ENCODE results near the gene FBXO3. TPM values are rescaled to one million over a fixed set of nuclear protein-coding genes. Genes with fewer than 3 reads are reported as not detected.
A peak's percentile ranks its signal among the peaks of the same experiment; 100 is the strongest.
"Not testable (repeated sequence)": the region's sequence is repeated elsewhere in the genome, so short reads cannot be mapped to it uniquely, and the experiment has no call there.

Gene FBXO3
- total RNA-seq, 1 experiment from 2014 or later: 41.7 TPM

DNA sequence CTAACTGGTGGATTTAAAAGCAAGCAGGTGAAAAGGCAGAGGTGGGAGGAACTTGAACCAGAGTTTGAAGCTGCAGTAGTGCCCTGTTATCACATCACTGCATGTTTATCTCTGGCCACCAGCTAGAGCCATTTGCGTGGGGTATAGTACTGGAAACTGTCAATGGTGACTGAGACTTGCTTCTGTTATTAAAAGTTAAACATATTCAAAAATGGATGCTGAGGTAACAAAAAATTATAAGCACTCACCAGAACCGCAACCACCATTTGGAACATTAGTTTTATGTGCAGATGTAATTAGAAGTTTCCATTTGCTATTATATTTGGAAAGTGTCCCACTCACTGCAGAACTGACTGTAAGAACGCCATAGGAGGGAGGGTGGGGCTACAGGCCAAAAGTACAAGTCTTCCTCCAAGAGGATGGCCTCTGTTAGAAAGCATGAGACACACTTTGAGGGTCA lies 36.9 kb downstream of the FBXO3 start:
- Histone ChIP-seq H3K36me3 (peaks cover 28% of the 10 kb centered on the region), H3K27me3 (no peaks in the 10 kb centered on the region), H3K9me3 (no peaks in the 10 kb centered on the region; the same call in 1 of the 2 replicates), H3K4me3 (peak overlapping the region; percentile 90; the same call in 1 of the 2 replicates)
- DNase-seq: no peak

DNA sequence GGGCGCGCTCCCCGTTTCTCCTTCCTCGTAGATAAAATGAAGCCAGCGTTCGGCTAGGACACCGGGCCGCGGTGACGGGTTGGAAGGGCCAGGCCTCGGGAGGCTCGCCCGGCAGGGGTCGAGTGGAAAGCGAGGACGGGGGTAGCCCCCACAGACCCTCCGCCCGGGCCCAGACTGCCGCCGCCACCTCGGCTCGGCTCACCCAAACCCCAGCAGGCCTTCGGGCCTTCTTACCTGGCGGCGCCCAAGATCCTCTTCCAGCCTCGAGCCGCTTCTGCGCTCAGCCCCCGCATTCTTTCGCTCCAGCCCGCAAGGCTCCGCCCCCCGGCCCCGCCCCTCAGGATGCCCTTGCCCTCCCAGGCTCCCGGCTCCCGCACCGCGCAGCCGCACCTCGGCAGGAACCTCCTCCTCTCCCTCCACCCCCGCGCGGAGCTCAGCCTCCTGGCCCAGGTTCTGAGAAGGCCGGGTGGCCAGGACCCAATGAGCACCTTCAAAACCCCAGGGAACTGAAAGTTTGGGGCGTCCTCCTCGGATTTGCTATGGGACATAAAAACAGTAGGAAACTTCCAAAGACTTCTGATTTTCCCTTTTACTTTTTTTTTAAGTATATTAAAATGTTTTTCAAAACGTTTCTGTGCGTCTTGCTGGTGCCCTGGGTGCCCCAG lies 38.0 kb downstream of the FBXO3 start, which contains the start of gene CD59:
TSS of gene CD59 (minus strand) at position 276 of the 665 bp plus-strand sequence. CDS start 13,978 bp downstream, outside the sequence.
- Histone ChIP-seq H3K36me3 (peaks cover 37% of the 10 kb centered on the region), H3K4me3 (peak within 1 kb of the TSS; percentile 90), H3K27me3 (no peaks in the 10 kb centered on the region), H3K9me3 (no peaks in the 10 kb centered on the region; the same call in 1 of the 2 replicates)
- peak; percentile 98 for DNase-seq

- Histone ChIP-seq H3K36me3 (peaks cover 44% of the 10 kb centered on the region), H3K27me3 (no peaks in the 10 kb centered on the region), H3K4me3 (peak overlapping the region; percentile 90), H3K9me3 (no peaks in the 10 kb centered on the region; the same call in 1 of the 2 replicates)
- DNase-seq: no peak
These were observed 38.8 kb downstream of the FBXO3 start for GRCh38 chr11:33735271-33736147.

GRCh38 chr11:33734441-33735270 lies 39.7 kb downstream of the FBXO3 start:
- Histone ChIP-seq H3K9me3 (no peaks in the 10 kb centered on the region; the same call in 1 of the 2 replicates), H3K36me3 (peaks cover 47% of the 10 kb centered on the region), H3K4me3 (peak overlapping the region; percentile 90), H3K27me3 (no peaks in the 10 kb centered on the region)
- peak; percentile 48 for DNase-seq

DNA sequence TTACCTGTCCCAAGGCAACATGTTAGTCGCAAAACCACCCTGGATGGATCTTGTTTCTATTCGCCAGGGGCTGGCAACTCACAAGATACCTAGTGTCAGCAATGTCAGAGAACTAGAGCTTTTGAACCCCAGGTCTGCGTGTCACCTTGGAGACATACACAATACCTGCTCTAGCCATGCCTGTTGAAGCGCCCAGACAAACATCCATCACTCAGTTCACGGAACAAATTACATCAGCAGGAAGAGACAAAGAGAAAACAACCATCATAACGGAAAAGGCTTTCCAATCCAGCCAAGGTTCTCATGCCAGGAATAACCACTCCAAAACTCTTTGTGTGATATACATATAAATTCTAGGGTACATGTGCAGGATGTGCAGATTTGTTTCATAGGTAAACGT lies 40.3 kb downstream of the FBXO3 start:
- Histone ChIP-seq H3K9me3 (no peaks in the 10 kb centered on the region; the same call in 1 of the 2 replicates), H3K36me3 (peaks cover 50% of the 10 kb centered on the region), H3K4me3 (peak overlapping the region; percentile 90), H3K27me3 (no peaks in the 10 kb centered on the region)
- no peak for DNase-seq

DNA sequence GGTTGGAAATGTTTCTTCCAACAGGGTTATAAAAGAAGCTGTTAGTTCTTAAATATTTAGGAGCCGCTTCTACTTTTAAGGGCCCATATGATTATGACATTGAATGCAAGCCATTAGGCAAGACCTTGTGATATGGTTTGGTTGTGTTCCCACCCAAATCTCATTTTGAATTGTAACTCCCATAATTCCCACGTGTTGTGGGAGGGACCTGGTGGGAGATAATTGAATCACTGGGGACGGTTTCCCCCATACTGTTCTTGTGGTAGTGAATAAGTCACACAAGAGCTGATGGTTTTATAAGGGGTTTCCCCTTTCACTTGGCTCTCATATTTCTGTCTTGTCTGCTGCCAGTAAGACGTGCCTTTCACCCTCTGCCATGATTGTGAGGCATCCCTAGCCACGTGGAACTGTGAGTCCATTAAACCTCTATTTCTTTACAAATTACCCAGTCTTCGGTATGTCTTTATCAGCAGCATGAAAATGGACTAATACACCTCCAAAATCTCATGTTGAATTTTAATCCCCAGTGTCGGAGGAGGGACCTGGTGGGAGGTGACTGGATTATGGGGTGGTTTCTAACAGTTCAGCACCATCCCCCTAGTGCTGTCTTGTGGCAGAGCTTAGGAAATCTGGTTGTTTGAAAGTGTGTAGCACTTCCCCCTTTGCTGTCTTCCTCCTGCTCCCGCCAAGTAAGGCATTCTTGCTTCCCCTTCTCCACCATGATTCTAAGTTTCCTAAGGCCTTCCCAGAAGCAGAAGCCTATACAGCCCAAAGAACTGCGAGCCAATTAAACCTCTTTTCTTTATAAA lies 42.4 kb downstream of the FBXO3 start:
- DNase-seq: no peak

GRCh38 chr11:33730716-33731115 lies 43.6 kb downstream of the FBXO3 start:
- peaks cover 4% of the 10 kb centered on the region; the same call in 1 of the 2 replicates for H3K9me3 ChIP-seq
- H3K36me3 ChIP-seq: peaks cover 61% of the 10 kb centered on the region
- no peak for DNase-seq
- H3K27me3 ChIP-seq: no peaks in the 10 kb centered on the region
- no peak overlapping the region for H3K4me3 ChIP-seq

More for the DNA sequence above, 42.4 kb downstream of the FBXO3 start:
- H3K4me3 ChIP-seq: no peak overlapping the region
- H3K9me3 ChIP-seq: peaks cover 4% of the 10 kb centered on the region; the same call in 1 of the 2 replicates
- H3K36me3 ChIP-seq: peaks cover 58% of the 10 kb centered on the region
- H3K27me3 ChIP-seq: no peaks in the 10 kb centered on the region

GRCh38 chr11:33729072-33729664 lies 45.2 kb downstream of the FBXO3 start:
- H3K36me3 ChIP-seq: peaks cover 62% of the 10 kb centered on the region
- not testable (repeated sequence) for H3K4me3 ChIP-seq, H3K27me3 ChIP-seq, H3K9me3 ChIP-seq, DNase-seq

GRCh38 chr11:33727539-33727938 lies 46.8 kb downstream of the FBXO3 start:
- H3K27me3 ChIP-seq, DNase-seq, H3K4me3 ChIP-seq, H3K9me3 ChIP-seq: not testable (repeated sequence)
- H3K36me3 ChIP-seq: peaks cover 60% of the 10 kb centered on the region

DNA sequence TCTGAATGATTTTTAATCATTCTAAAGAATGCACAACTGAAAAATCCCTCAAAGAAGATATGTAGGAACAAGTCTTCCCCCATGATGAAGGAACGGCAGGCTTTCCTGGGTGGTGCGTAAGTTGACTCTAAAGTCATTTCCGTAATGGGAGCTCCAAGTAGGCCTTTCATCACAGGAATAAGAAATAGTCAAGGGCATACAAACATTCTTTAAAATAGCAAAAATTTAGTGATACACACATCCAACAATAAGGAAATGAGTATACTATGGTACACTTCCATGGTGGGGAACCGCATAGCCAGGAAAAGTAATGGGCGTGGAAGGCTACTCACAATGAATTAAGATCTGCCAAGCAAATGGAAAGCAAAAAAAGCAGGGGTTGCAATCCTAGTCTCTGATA lies 48.8 kb downstream of the FBXO3 start:
- peaks cover 4% of the 10 kb centered on the region; the same call in 1 of the 2 replicates for H3K9me3 ChIP-seq
- peaks cover 60% of the 10 kb centered on the region for H3K36me3 ChIP-seq
- no peak overlapping the region for H3K4me3 ChIP-seq
- no peak for DNase-seq
- no peaks in the 10 kb centered on the region for H3K27me3 ChIP-seq

GRCh38 chr11:33724644-33725035 lies 49.7 kb downstream of the FBXO3 start:
- peaks cover 67% of the 10 kb centered on the region for H3K36me3 ChIP-seq
- H3K9me3 ChIP-seq: peaks cover 4% of the 10 kb centered on the region; the same call in 1 of the 2 replicates
- no peak overlapping the region for H3K4me3 ChIP-seq
- no peaks in the 10 kb centered on the region for H3K27me3 ChIP-seq
- DNase-seq: peak; percentile 59

DNA sequence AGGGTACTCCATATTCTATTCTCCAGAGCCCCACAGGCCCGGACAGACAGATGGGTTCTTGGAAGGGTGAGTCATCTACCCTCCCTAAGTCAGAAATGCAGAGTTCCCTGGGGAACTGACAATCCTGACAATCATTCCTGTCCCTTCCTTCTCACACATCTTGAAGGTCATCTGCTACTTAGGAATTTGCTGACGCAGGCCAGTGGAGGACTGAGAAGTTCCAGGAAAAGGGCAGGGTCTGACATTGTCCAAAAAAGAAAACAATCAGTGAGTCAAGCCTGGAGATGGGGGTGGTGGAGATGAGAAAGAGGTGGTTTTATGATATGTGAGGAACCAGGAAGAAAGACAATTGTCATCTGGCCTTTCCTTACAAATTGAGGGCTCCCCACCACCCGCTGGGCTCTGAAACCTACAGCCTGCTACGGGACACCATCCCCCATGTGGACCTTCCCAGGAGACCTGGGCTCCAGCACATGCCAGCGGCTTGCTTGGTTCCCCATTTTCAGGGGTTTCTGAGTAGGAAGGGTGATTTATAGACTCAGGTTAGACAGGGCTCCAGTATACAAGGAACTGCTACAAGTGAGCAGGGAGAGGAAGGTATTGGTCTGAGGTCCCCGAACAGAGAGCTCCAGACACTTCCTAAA lies 51.0 kb downstream of the FBXO3 start:
- H3K4me3 ChIP-seq: no peak overlapping the region
- no peaks in the 10 kb centered on the region for H3K27me3 ChIP-seq
- H3K9me3 ChIP-seq: no peaks in the 10 kb centered on the region
- H3K36me3 ChIP-seq: peaks cover 71% of the 10 kb centered on the region
- DNase-seq: peak; percentile 46

DNA sequence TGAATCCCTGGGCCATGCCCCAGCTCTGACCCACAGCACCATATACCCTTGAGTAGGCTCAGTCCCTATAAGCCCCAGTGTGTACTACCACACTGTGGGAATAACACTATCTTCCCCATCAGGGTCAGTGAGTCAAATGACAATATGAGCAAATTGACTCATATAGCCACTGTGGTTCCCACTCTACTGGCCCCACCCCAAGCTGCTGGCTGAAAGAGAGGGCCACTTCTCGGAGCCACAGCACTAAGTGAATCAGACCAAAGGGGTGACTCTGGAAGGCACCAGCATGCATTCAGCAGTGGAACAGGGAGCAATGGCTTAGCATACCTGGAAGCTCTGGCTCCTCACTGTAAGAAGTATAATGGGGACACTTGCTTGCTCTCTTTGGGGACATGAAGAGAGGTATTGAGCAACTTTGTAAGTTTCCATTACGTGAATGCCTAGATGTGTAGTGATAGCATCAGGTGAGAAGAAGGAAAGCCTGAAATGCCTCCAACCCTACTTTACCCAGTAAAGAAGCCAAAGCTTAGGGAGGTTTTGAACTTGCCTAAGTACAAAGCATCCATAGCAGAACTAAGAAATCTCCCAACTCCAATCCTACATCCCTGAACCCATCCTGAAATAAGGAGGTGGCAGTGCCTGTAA lies 51.6 kb downstream of the FBXO3 start:
- peak; percentile 31 for DNase-seq
- H3K36me3 ChIP-seq: peaks cover 75% of the 10 kb centered on the region
- no peaks in the 10 kb centered on the region for H3K9me3 ChIP-seq
- H3K4me3 ChIP-seq: no peak overlapping the region
- H3K27me3 ChIP-seq: no peaks in the 10 kb centered on the region

- DNase-seq: no peak
- Histone ChIP-seq H3K36me3 (peaks cover 82% of the 10 kb centered on the region), H3K4me3 (no peak overlapping the region)
These were observed 52.3 kb downstream of the FBXO3 start for GRCh38 chr11:33721984-33722383.

More at GRCh38 chr11:33721984-33722383, 52.3 kb downstream of the FBXO3 start:
- no peaks in the 10 kb centered on the region for H3K27me3 ChIP-seq
- H3K9me3 ChIP-seq: no peaks in the 10 kb centered on the region

Measured in MG63 (cell line).